ENCODE measurements around the gene ZNF407.

DNA sequence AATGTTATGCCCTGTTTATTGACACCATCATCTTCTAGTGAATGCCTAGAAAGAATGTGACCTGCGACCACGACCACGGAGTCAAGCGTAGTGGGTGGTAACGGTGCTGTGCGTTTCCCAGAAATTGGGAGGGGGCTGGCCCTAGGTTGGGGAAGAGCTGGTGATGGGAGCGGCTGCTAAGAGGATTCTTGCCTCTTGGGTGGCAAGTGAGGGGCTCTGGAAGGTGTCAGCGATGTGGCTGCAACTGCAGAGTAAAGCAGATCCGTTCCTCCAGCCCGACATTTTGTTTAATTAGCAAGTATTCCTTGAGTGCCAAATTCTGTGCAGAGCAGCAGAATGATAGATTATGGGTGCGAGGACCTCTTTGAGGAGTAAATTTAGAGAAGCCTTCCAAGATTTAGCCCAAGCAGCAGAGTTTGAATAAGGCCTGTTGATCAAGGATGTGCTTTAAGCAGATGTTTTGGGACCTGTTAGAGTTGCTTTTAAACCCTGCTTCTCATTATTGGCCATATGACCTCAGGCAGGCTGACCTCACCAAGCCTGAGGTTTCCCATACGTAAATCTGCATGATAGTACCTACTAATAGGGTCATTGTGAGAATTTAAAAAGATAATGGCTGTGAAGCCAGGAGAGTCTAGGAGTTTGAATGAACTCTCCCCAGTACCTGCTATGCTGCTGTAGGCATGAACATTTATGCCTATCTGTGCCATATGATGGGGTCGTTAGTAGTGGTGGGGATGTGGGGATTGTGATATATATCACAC, 323.6 kb downstream of the ZNF407 start:
- TF ChIP-seq, protein P1, sequence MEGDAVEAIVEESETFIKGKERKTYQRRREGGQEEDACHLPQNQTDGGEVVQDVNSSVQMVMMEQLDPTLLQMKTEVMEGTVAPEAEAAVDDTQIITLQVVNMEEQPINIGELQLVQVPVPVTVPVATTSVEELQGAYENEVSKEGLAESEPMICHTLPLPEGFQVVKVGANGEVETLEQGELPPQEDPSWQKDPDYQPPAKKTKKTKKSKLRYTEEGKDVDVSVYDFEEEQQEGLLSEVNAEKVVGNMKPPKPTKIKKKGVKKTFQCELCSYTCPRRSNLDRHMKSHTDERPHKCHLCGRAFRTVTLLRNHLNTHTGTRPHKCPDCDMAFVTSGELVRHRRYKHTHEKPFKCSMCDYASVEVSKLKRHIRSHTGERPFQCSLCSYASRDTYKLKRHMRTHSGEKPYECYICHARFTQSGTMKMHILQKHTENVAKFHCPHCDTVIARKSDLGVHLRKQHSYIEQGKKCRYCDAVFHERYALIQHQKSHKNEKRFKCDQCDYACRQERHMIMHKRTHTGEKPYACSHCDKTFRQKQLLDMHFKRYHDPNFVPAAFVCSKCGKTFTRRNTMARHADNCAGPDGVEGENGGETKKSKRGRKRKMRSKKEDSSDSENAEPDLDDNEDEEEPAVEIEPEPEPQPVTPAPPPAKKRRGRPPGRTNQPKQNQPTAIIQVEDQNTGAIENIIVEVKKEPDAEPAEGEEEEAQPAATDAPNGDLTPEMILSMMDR (IDR thresholded peaks at IDR 0.05; ENCODE audit: low read depth, low read length, poor library complexity, severe bottlenecking): no peak
- no peak for TF ChIP-seq EZH2phosphoT487 (IDR thresholded peaks at IDR 0.05; ENCODE audit: borderline replicate concordance, low read length)
